Panc1 (cell line): Measurements from ENCODE around the gene IRAK4. TPM values are rescaled to one million over a fixed set of nuclear protein-coding genes. Genes with fewer than 3 reads are reported as not detected.

Experiments
- ATAC-seq: fragments of 200-7000 bp; cut with Tn5 transposase; 2 replicates; pipeline ENCODE4 v1.9.1; 2020; ENCODE audit warnings: mild to moderate bottlenecking, moderate library complexity
- BruUV-seq: library from RNA; stranded (reverse); fragments of 400-500 nt; replicated peaks from 2 replicates; lab custom pipeline; 2021; lab: Mats Ljungman, UMichigan
- CTCF ChIA-PET: fragments of 300-600 bp; sonication (Branson Sonifier 250); formaldehyde crosslinking; loops from one replicate; lab custom pipeline; 2022; ENCODE audit warnings: antibody characterized with exemption; lab: Charles Lee
- POLR2A ChIA-PET: fragments of 300-600 bp; sonication (Branson Sonifier 250); formaldehyde crosslinking; loops from one replicate; lab custom pipeline; 2022; ENCODE audit warnings: antibody characterized with exemption; lab: Charles Lee
- DNase-seq: peaks from one replicate; pipeline ENCODE4 v3.0.0-alpha.2; 2010; ENCODE audit warnings: low read depth, low spot score
- H3K27ac ChIP-seq: 2 replicates; pipeline ENCODE4 v1.5.1; 2011; ENCODE audit warnings: mild to moderate bottlenecking, low read length, inconsistent platforms
- H3K27me3 ChIP-seq: fragments of 200-500 bp; sonication (Bioruptor generic); 2 replicates; pipeline ENCODE4 v1.6.0; 2014; ENCODE audit warnings: low read length, inconsistent platforms; ENCODE audit not compliant: control insufficient read depth, insufficient read depth
- H3K36me3 ChIP-seq: fragments of 200-500 bp; sonication (Bioruptor generic); 2 replicates; pipeline ENCODE4 v1.5.1; 2014; ENCODE audit warnings: inconsistent platforms, mild to moderate bottlenecking, low read length, moderate library complexity; ENCODE audit not compliant: control insufficient read depth, insufficient read depth
- H3K4me1 ChIP-seq: 2 replicates; pipeline ENCODE4 v1.5.1; 2011; ENCODE audit warnings: inconsistent platforms, mild to moderate bottlenecking, low read length, moderate library complexity; ENCODE audit not compliant: control insufficient read depth, insufficient read depth
- H3K4me3 ChIP-seq, 2 experiments: 2 replicates each; pipeline ENCODE4 v1.5.1; 2011 to 2012; ENCODE audit warnings: low read depth in 2 of 2, low read length in 2 of 2, mild to moderate bottlenecking in 2 of 2, inconsistent platforms in 1 of 2, moderate library complexity in 1 of 2
- H3K9me3 ChIP-seq: fragments of 200-500 bp; sonication (Bioruptor generic); 2 replicates; pipeline ENCODE4 v1.5.1; 2014; ENCODE audit warnings: low read depth, mild to moderate bottlenecking, inconsistent platforms, low read length, moderate library complexity; ENCODE audit not compliant: control insufficient read depth, insufficient read depth
- CTCF ChIP-seq: fragments of 450-650 bp; IDR thresholded peaks from 2 replicates; pipeline ENCODE4 v1.5.1; 2017; ENCODE audit warnings: mild to moderate bottlenecking
- POLR2AphosphoS5 ChIP-seq: IDR thresholded peaks from 2 replicates; pipeline ENCODE4 v1.6.1; 2012; ENCODE audit warnings: mild to moderate bottlenecking, low read depth, low read length, moderate library complexity
- REST ChIP-seq, 2 experiments: IDR thresholded peaks; 2 replicates each; pipeline ENCODE4 v1.6.1; 2011 to 2012; ENCODE audit warnings: low read depth in 2 of 2, control low read depth in 1 of 2, low read length in 1 of 2, mild to moderate bottlenecking in 1 of 2, moderate library complexity in 1 of 2; ENCODE audit not compliant: insufficient read depth in 1 of 2
- SIN3A ChIP-seq: IDR thresholded peaks from 2 replicates; pipeline ENCODE4 v1.6.1; 2012; ENCODE audit warnings: low read depth, mild to moderate bottlenecking, low read length, moderate library complexity, borderline replicate concordance; ENCODE audit not compliant: insufficient read depth
- TCF7L2 ChIP-seq: IDR thresholded peaks from 2 replicates; pipeline ENCODE4 v1.6.1; 2011; ENCODE audit warnings: mild to moderate bottlenecking, low read depth, low read length, inconsistent platforms
- in situ Hi-C: cut with HindIII; loops from 2 replicates; pipeline ENCODE4 v1.10.0; 2016; ENCODE audit warnings: low sequenced_read_pairs, low pct_unique_long_range_greater_than_20kb
- intact Hi-C: fragments of 100-400 bp; cut with micrococcal nuclease; formaldehyde crosslinking; loops from one replicate; pipeline ENCODE4 v1.10.0; 2022; ENCODE audit not compliant: unreplicated experiment
- total RNA-seq: library from RNA; stranded (reverse); gene quantifications from one replicate; pipeline ENCODE4 v1.2.1, GENCODE V29; 2021; ENCODE audit not compliant: unreplicated experiment

The IRAK4 gene
- total RNA-seq, 1 experiment from 2014 or later: 11.3 TPM

- no peak overlapping the region for H3K4me3 ChIP-seq
- ATAC-seq (no peak), DNase-seq (no peak)
- H3K27ac ChIP-seq: no peak overlapping the region
- no peaks in the 10 kb centered on the region for H3K36me3 ChIP-seq
- intact Hi-C loops (no loop called here), in situ Hi-C loops (loop anchor here (10.0 kb wide), 1 partner anchor 120 kb away; no protein-coding TSS in a partner anchor)
- no peak for TF ChIP-seq POLR2AphosphoS5
- TF ChIP-seq SIN3A: no peak
- TF ChIP-seq REST (IDR thresholded peaks at IDR 0.05; ENCODE audit: insufficient read depth in 1 of 2, low read depth in 2 of 2, low read length in 1 of 2): no peak
- TF ChIP-seq CTCF: no peak
- no peak for TF ChIP-seq TCF7L2
- POLR2A ChIA-PET: no interaction called here
- H3K9me3 ChIP-seq: no peaks in the 10 kb centered on the region
- CTCF ChIA-PET: no interaction called here
- H3K4me1 ChIP-seq: peaks cover 4% of the 10 kb centered on the region; the same call in 1 of the 2 replicates
- no TSS peak for BruUV-seq
- no peaks in the 10 kb centered on the region for H3K27me3 ChIP-seq
These were observed 5.8 kb downstream of the IRAK4 start for GRCh38 chr12:43764528-43764927.

GRCh38 chr12:43766291-43766690 lies 7.5 kb downstream of the IRAK4 start:
- no peak overlapping the region for H3K27ac ChIP-seq
- no TSS peak for BruUV-seq
- DNase-seq: no peak
- POLR2A ChIA-PET: no interaction called here
- no peak for ATAC-seq
- TF ChIP-seq SIN3A (no peak), POLR2AphosphoS5 (no peak)
- H3K4me1 ChIP-seq: no peaks in the 10 kb centered on the region
- intact Hi-C loops: no loop called here
- H3K9me3 ChIP-seq: no peaks in the 10 kb centered on the region
- no peaks in the 10 kb centered on the region for H3K36me3 ChIP-seq
- H3K4me3 ChIP-seq: no peak overlapping the region
- H3K27me3 ChIP-seq: no peaks in the 10 kb centered on the region
- in situ Hi-C loops: loop anchor here (10.0 kb wide), 1 partner anchor 119 kb away; no protein-coding TSS in a partner anchor
- CTCF ChIA-PET: no interaction called here

- BruUV-seq: no TSS peak
- POLR2A ChIA-PET: no interaction called here
- no peak overlapping the region for H3K4me3 ChIP-seq
- no peak overlapping the region for H3K27ac ChIP-seq
- peak; percentile 59; the same call in 1 of the 2 replicates for TF ChIP-seq CTCF
- no peak for TF ChIP-seq POLR2AphosphoS5
- in situ Hi-C loops (no loop called here), intact Hi-C loops (loop anchor here (1.0 kb wide), 1 partner anchor 106 kb away; no protein-coding TSS in a partner anchor)
- ATAC-seq (peak; percentile 78; the same call in 1 of the 2 replicates), DNase-seq (no peak)
- H3K4me1 ChIP-seq: no peaks in the 10 kb centered on the region
- CTCF ChIA-PET: interaction anchor here (2.4 kb wide), 1 partner anchor 106 kb away, joined by 20 read pairs; no protein-coding TSS in a partner anchor
- peaks cover 5% of the 10 kb centered on the region for H3K36me3 ChIP-seq
- H3K27me3 ChIP-seq: no peaks in the 10 kb centered on the region
- H3K9me3 ChIP-seq: no peaks in the 10 kb centered on the region
These were observed 17.7 kb downstream of the IRAK4 start for GRCh38 chr12:43776498-43776897.
